ENCODE data around the gene UBE2E1.

DNA sequence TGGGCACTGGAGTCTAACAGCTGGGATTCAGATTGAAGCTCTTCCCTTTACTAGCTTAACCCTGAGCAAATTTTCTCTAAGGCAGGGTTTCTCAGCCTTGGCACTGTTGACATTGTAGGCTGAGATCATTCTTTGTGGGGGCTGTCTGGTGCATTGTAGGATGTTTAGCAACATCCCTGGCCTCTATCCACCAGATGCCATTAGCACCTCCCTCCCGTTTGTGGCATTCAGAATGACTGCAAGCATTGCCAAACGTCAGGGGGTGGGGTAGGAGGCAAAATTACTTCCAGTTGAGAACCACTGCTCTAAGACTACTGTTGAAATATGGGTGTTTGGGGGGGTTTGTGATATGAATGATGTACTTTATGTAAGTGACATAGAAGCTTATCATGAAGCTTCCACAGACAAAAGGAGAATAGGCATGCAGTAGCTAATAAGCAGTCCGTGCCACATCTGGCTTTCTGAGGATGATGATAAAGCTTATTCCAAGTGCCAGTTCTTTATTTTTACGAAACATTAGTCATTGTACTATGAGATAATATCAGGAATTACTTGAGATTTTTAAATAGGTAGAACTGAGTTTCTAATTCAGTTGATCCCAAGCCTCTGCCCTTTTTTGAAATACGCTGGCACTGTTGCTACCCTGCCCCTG is 71.7 kb downstream of the UBE2E1 start:
- TF ChIP-seq POLR2A (IDR thresholded peaks at IDR 0.05; ENCODE audit: low read length) (no peak), GATA1 (IDR thresholded peaks at IDR 0.05; ENCODE audit: low read depth, low read length) (no peak)
